Measurements from ENCODE around the gene ARAP1.

- TF ChIP-seq CTCF (IDR thresholded peaks at IDR 0.05; ENCODE audit: low read length): no peak
- no peak for TF ChIP-seq EZH2 (optimal IDR thresholded peaks at IDR 0.05; ENCODE audit: low read depth, low read length)
- TF ChIP-seq EZH2phosphoT487 (IDR thresholded peaks at IDR 0.05; ENCODE audit: low read length): no peak
These were observed 28.7 kb downstream of the ARAP1 start for GRCh38 chr11:72723508-72723907.
